Trophoblast cell (in vitro differentiated cells and primary cell): Measurements from ENCODE around the gene IGFBP2.

Experiments used
- DNase-seq, 2 donors: peaks; one replicate each; pipeline ENCODE4 v3.0.0-alpha.2; 2016
- H2AFZ ChIP-seq: 2 replicates; pipeline ENCODE4 v1.6.1; 2013; ENCODE audit warnings: low read length, moderate library complexity, mild to moderate bottlenecking; ENCODE audit not compliant: insufficient read depth, poor library complexity
- H2AK5ac ChIP-seq: 2 replicates; pipeline ENCODE4 v1.6.1; 2013; ENCODE audit warnings: mild to moderate bottlenecking, low read length
- H2BK120ac ChIP-seq: 2 replicates; pipeline ENCODE4 v1.6.1; 2013; ENCODE audit warnings: low read length, mild to moderate bottlenecking, moderate library complexity; ENCODE audit not compliant: insufficient read depth, poor library complexity
- H2BK12ac ChIP-seq: 2 replicates; pipeline ENCODE4 v1.6.1; 2013; ENCODE audit warnings: mild to moderate bottlenecking, low read length, moderate library complexity
- H2BK5ac ChIP-seq: 2 replicates; pipeline ENCODE4 v1.6.1; 2013; ENCODE audit warnings: low read length, low read depth, moderate library complexity, mild to moderate bottlenecking; ENCODE audit not compliant: poor library complexity
- H3K14ac ChIP-seq: 2 replicates; pipeline ENCODE4 v1.6.1; 2013; ENCODE audit warnings: mild to moderate bottlenecking, low read length
- H3K18ac ChIP-seq: 2 replicates; pipeline ENCODE4 v1.6.1; 2013; ENCODE audit warnings: mild to moderate bottlenecking, low read length
- H3K23ac ChIP-seq: 2 replicates; pipeline ENCODE4 v1.6.1; 2013; ENCODE audit warnings: low read length
- H3K27ac ChIP-seq: 2 replicates; pipeline ENCODE4 v1.5.1; 2013; ENCODE audit warnings: low read depth, mild to moderate bottlenecking, inconsistent platforms, low read length, moderate library complexity
- H3K27me3 ChIP-seq: 2 replicates; pipeline ENCODE4 v1.6.1; 2013; ENCODE audit warnings: inconsistent platforms, mild to moderate bottlenecking, low read length, moderate library complexity; ENCODE audit not compliant: insufficient read depth
- H3K36me3 ChIP-seq, 2 experiments: 1 replicate in 1 of 2; 2 replicates in 1 of 2; pipeline ENCODE4 v1.6.1; 2013; ENCODE audit warnings: low read length in 2 of 2, mild to moderate bottlenecking in 2 of 2, moderate library complexity in 1 of 2; ENCODE audit not compliant: insufficient read depth in 2 of 2, control insufficient read depth in 1 of 2
- H3K4ac ChIP-seq: 2 replicates; pipeline ENCODE4 v1.6.1; 2013; ENCODE audit warnings: low read depth, mild to moderate bottlenecking, low read length, moderate library complexity
- H3K4me1 ChIP-seq, 2 experiments: 1 replicate in 1 of 2; 2 replicates in 1 of 2; pipeline ENCODE4 v1.6.1; 2013; ENCODE audit warnings: low read length in 2 of 2, mild to moderate bottlenecking in 2 of 2, moderate library complexity in 1 of 2; ENCODE audit not compliant: insufficient read depth in 2 of 2, control insufficient read depth in 1 of 2
- H3K4me2 ChIP-seq: 2 replicates; pipeline ENCODE4 v1.6.1; 2013; ENCODE audit warnings: inconsistent platforms, mild to moderate bottlenecking, low read length, moderate library complexity
- H3K4me3 ChIP-seq: 2 replicates; pipeline ENCODE4 v1.5.1; 2013; ENCODE audit warnings: mild to moderate bottlenecking, low read depth, low read length, inconsistent platforms
- H3K79me1 ChIP-seq: one replicate; pipeline ENCODE4 v1.6.1; 2013; ENCODE audit warnings: low read length
- H3K79me2 ChIP-seq: 2 replicates; pipeline ENCODE4 v1.6.1; 2013; ENCODE audit warnings: low read length, mild to moderate bottlenecking; ENCODE audit not compliant: control insufficient read depth, insufficient read depth, poor library complexity
- H3K9ac ChIP-seq: 2 replicates; pipeline ENCODE4 v1.6.1; 2013; ENCODE audit warnings: mild to moderate bottlenecking, low read length
- H3K9me3 ChIP-seq: 2 replicates; pipeline ENCODE4 v1.6.1; 2013; ENCODE audit warnings: low read depth, mild to moderate bottlenecking, control low read depth, inconsistent platforms, low read length; ENCODE audit not compliant: insufficient read depth
- H4K12ac ChIP-seq: 2 replicates; pipeline ENCODE4 v1.6.1; 2013; ENCODE audit warnings: low read depth, mild to moderate bottlenecking, low read length, moderate library complexity
- H4K8ac ChIP-seq: 2 replicates; pipeline ENCODE4 v1.6.1; 2013; ENCODE audit warnings: low read depth, mild to moderate bottlenecking, low read length, moderate library complexity
- H4K91ac ChIP-seq: one replicate; pipeline ENCODE4 v1.6.1; 2013; ENCODE audit warnings: low read depth, mild to moderate bottlenecking, low read length, moderate library complexity
- WGBS: extraction: QIAGEN DNeasy Blood & Tissue Kit; methylation state at CpG from one replicate; pipeline ENCODE4 v1.1.7; 2013; ENCODE audit warnings: missing lambda C conversion rate; ENCODE audit not compliant: insufficient read length, insufficient coverage; ENCODE audit errors: extremely low coverage; 5-methylcytosine and 5-hydroxymethylcytosine counted together

The IGFBP2 gene

GRCh38 chr2:216633616-216634369 lies 573 bp downstream of the IGFBP2 start:
- Histone ChIP-seq H3K27me3 (peaks cover 3% of the 10 kb centered on the region), H3K4me1 (peaks cover 13 to 19% of the 10 kb centered on the region in 2 experiments), H3K9me3 (no peaks in the 10 kb centered on the region), H3K36me3 (peaks cover 2 to 4% of the 10 kb centered on the region in 2 experiments), H3K23ac (peak overlapping the region; percentile 73), H2BK120ac (peak overlapping the region; percentile 36), H3K4me3 (peak overlapping the region; percentile 95), H3K27ac (peak overlapping the region; percentile 91), H3K79me2 (peaks cover 16% of the 10 kb centered on the region), H3K9ac (peak overlapping the region; percentile 97), H3K79me1 (peaks cover 29% of the 10 kb centered on the region), H4K8ac (no peak overlapping the region), H2AK5ac (no peak overlapping the region), H4K91ac (peak overlapping the region; percentile 70), H3K18ac (peak overlapping the region; percentile 94), H2BK12ac (no peak overlapping the region), H3K4me2 (peak overlapping the region; percentile 85), H2BK5ac (peak overlapping the region; percentile 73), H3K4ac (peak overlapping the region; percentile 93), H4K12ac (peak overlapping the region; percentile 6), H2AFZ (peak overlapping the region; percentile 50), H3K14ac (peak overlapping the region; percentile 81)
- DNase-seq, result peak; percentile 40 to 77
- WGBS, result no CpG with 5 or more reads among the region's 71 CpGs

- Histone ChIP-seq H2AFZ (no peak overlapping the region), H3K27me3 (peaks cover 3% of the 10 kb centered on the region), H2AK5ac (no peak overlapping the region), H4K8ac (peak overlapping the region; percentile 62), H3K79me1 (peaks cover 29% of the 10 kb centered on the region), H2BK12ac (no peak overlapping the region), H3K23ac (no peak overlapping the region), H3K4me3 (peak overlapping the region; percentile 95), H3K36me3 (peaks cover 4 to 7% of the 10 kb centered on the region in 2 experiments), H3K9ac (peak overlapping the region; percentile 97), H2BK120ac (peak overlapping the region; percentile 88), H4K91ac (peak overlapping the region; percentile 79), H3K79me2 (peaks cover 18% of the 10 kb centered on the region), H3K18ac (peak overlapping the region; percentile 94), H3K27ac (peak overlapping the region; percentile 91), H2BK5ac (peak overlapping the region; percentile 93), H4K12ac (peak overlapping the region; percentile 51), H3K4me1 (peaks cover 13 to 19% of the 10 kb centered on the region in 2 experiments), H3K14ac (peak overlapping the region; percentile 81), H3K4me2 (peak overlapping the region; percentile 85), H3K4ac (peak overlapping the region; percentile 93), H3K9me3 (no peaks in the 10 kb centered on the region)
- no peak for DNase-seq
- WGBS, result no CpG with 5 or more reads among the region's 23 CpGs
Observed at GRCh38 chr2:216634370-216635148, 1.3 kb downstream of the IGFBP2 start.

GRCh38 chr2:216635171-216635570 lies 2.0 kb downstream of the IGFBP2 start:
- Histone ChIP-seq H2AK5ac (no peak overlapping the region), H2AFZ (no peak overlapping the region), H3K9ac (peak overlapping the region; percentile 85), H3K4ac (peak overlapping the region; percentile 16), H3K36me3 (peaks cover 8 to 11% of the 10 kb centered on the region in 2 experiments), H4K8ac (peak overlapping the region; percentile 62), H3K18ac (peak overlapping the region; percentile 58), H2BK5ac (peak overlapping the region; percentile 93), H4K91ac (peak overlapping the region; percentile 79), H3K4me1 (peaks cover 13 to 19% of the 10 kb centered on the region in 2 experiments), H2BK120ac (peak overlapping the region; percentile 88), H3K14ac (peak overlapping the region; percentile 24), H2BK12ac (peak overlapping the region; percentile 77), H3K79me1 (peaks cover 29% of the 10 kb centered on the region), H3K4me2 (peak overlapping the region; percentile 85), H3K4me3 (peak overlapping the region; percentile 61), H3K27me3 (peaks cover 3% of the 10 kb centered on the region), H3K9me3 (no peaks in the 10 kb centered on the region), H3K27ac (peak overlapping the region; percentile 91), H3K23ac (no peak overlapping the region), H3K79me2 (peaks cover 18% of the 10 kb centered on the region), H4K12ac (peak overlapping the region; percentile 51)
- DNase-seq, result no peak
- WGBS, result no CpG with 5 or more reads among the region's 7 CpGs

- Histone ChIP-seq H3K79me2 (peaks cover 18% of the 10 kb centered on the region), H2BK120ac (peak overlapping the region; percentile 92), H2BK5ac (peak overlapping the region; percentile 86), H4K91ac (peak overlapping the region; percentile 98), H3K18ac (peak overlapping the region; percentile 65), H3K4me3 (peak overlapping the region; percentile 13), H3K9me3 (peaks cover 2% of the 10 kb centered on the region), H3K36me3 (peaks cover 16 to 17% of the 10 kb centered on the region in 2 experiments), H3K27me3 (peaks cover 3% of the 10 kb centered on the region), H3K79me1 (peaks cover 29% of the 10 kb centered on the region), H2AK5ac (peak overlapping the region; percentile 49), H3K27ac (peak overlapping the region; percentile 91), H4K12ac (peak overlapping the region; percentile 67), H4K8ac (peak overlapping the region; percentile 77), H2AFZ (peak overlapping the region; percentile 77), H2BK12ac (peak overlapping the region; percentile 82), H3K4me1 (peaks cover 13 to 19% of the 10 kb centered on the region in 2 experiments), H3K23ac (no peak overlapping the region), H3K4ac (peak overlapping the region; percentile 38), H3K9ac (peak overlapping the region; percentile 52), H3K4me2 (peak overlapping the region; percentile 85), H3K14ac (peak overlapping the region; percentile 64)
- DNase-seq, result no peak
- no CpG with 5 or more reads among the region's 18 CpGs for WGBS
Observed at GRCh38 chr2:216635701-216636550, 2.7 kb downstream of the IGFBP2 start.
